Activated CD8-positive, alpha-beta T cell treated with anti-CD3 and anti-CD28 coated beads for 36 hours (primary cell): Measurements from ENCODE around the gene INPP4B. TPM values are rescaled to one million over a fixed set of nuclear protein-coding genes. Genes with fewer than 3 reads are reported as not detected.

Experiments
- ATAC-seq: fragments of 200-7000 bp; cut with Tn5 transposase; one replicate; pipeline ENCODE4 v1.10.0; 2021; ENCODE audit warnings: mild to moderate bottlenecking, moderate library complexity
- CTCF ChIA-PET: fragments of 350-600 bp; sonication (Branson Sonifier 250); formaldehyde crosslinking; loops from one replicate; lab custom pipeline; 2021; ENCODE audit warnings: antibody characterized with exemption; lab: Charles Lee
- POLR2A ChIA-PET: fragments of 350-600 bp; sonication (Branson Sonifier 250); formaldehyde crosslinking; loops from one replicate; lab custom pipeline; 2021; ENCODE audit warnings: antibody characterized with exemption; lab: Charles Lee
- DNase-seq: peaks from one replicate; pipeline ENCODE4 v3.0.0-alpha.2; 2020
- H3K27ac Mint-ChIP-seq: one replicate; pipeline ENCODE4 v1.8.0; 2021; ENCODE audit warnings: mild to moderate bottlenecking, mixed read lengths
- H3K27me3 Mint-ChIP-seq: one replicate; pipeline ENCODE4 v1.8.0; 2021; ENCODE audit warnings: mixed read lengths
- H3K36me3 Mint-ChIP-seq: one replicate; pipeline ENCODE4 v1.8.0; 2021; ENCODE audit warnings: low read depth, mixed read lengths
- H3K4me1 Mint-ChIP-seq: one replicate; pipeline ENCODE4 v1.8.0; 2021; ENCODE audit warnings: low read depth, mixed read lengths
- H3K4me3 Mint-ChIP-seq: one replicate; pipeline ENCODE4 v1.8.0; 2021; ENCODE audit warnings: mild to moderate bottlenecking, moderate library complexity, mixed read lengths
- H3K9me3 Mint-ChIP-seq: one replicate; pipeline ENCODE4 v1.8.0; 2021; ENCODE audit warnings: mixed read lengths
- intact Hi-C: fragments of 100-400 bp; cut with micrococcal nuclease; formaldehyde crosslinking; loops from one replicate; pipeline ENCODE4 v1.10.0; 2022
- total RNA-seq, 2 experiments: library from RNA; stranded (reverse); gene quantifications; one replicate each; pipeline ENCODE4 v1.2.3, GENCODE V29; 2021
- TF ChIP-seq, protein P1 (sequence below): fragments of 200-600 bp; IDR thresholded peaks from one replicate; pipeline ENCODE4 v1.8.0; 2022; ENCODE audit warnings: antibody characterized with exemption, mild to moderate bottlenecking

Gene INPP4B
- total RNA-seq, 2 experiments from 2014 or later = 46.1 to 46.9 TPM

DNA sequence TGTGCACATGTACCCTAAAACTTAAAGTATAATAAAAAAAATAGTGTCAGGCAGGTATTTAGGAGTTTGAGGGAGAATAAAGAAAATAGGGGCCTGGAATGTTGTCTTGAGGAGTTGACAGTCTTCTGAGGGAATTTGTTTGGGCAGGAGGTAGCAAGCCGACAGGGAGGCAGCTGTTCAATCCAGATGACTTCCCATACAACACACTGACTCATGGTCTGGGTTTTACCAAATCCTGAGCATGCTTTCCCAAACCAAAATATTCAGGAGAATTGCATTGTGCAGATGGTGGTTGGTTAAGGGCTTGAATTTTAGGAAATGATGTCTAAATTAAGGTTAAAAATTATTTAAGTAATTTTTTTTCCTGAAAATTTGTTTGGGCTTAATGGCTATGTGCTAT lies 430.0 kb downstream of the INPP4B start:
- CTCF ChIA-PET = interaction anchor here (1.0 to 3.7 kb wide), 7 partner anchors 10 to 65 kb away, joined by 3 to 51 read pairs (median 5); no protein-coding TSS in a partner anchor
- H3K4me1 Mint-ChIP-seq = peaks cover 62% of the 10 kb centered on the region
- peak overlapping the region; percentile 15 for H3K4me3 Mint-ChIP-seq

DNA sequence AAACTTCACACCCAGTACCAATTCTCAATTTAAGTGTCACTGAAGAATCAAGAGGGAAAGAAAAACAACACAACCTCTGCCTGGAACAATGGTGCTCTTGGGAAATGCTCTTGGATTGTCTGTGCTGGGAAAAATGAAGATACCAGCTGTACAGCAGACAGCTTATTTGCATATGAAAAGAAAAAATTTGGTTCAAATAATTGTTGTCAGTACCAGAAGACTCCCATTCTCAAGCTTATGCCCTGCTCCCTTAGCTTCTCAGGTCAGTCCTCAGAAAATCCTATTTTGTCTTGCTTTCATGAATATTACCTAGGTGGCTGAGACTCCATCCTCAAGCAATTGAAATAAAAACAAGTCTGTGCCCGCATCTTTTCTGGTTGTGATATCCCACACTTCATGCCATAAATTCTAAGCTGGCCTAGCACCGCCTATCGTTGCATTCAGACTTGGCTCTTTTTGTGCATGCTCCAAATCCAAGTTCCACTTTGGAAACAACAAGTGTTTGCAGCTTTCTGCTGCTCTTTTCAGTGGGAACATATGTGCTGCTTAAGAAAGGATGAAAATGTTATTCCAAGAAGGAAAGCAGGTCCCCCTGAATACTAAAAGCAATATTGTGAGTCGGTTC lies 431.6 kb downstream of the INPP4B start:
- Mint-ChIP-seq H3K9me3 (peaks cover 10% of the 10 kb centered on the region), H3K36me3 (peaks cover 17% of the 10 kb centered on the region), H3K27me3 (no peaks in the 10 kb centered on the region), H3K4me1 (peaks cover 67% of the 10 kb centered on the region), H3K4me3 (no peak overlapping the region), H3K27ac (peak overlapping the region; percentile 85)
- no peak for ATAC-seq
- CTCF ChIA-PET = interaction anchor here (0.9 to 1.4 kb wide), 3 partner anchors 60 to 432 kb away, joined by 3 read pairs; no protein-coding TSS in a partner anchor
- TF ChIP-seq, protein P1, sequence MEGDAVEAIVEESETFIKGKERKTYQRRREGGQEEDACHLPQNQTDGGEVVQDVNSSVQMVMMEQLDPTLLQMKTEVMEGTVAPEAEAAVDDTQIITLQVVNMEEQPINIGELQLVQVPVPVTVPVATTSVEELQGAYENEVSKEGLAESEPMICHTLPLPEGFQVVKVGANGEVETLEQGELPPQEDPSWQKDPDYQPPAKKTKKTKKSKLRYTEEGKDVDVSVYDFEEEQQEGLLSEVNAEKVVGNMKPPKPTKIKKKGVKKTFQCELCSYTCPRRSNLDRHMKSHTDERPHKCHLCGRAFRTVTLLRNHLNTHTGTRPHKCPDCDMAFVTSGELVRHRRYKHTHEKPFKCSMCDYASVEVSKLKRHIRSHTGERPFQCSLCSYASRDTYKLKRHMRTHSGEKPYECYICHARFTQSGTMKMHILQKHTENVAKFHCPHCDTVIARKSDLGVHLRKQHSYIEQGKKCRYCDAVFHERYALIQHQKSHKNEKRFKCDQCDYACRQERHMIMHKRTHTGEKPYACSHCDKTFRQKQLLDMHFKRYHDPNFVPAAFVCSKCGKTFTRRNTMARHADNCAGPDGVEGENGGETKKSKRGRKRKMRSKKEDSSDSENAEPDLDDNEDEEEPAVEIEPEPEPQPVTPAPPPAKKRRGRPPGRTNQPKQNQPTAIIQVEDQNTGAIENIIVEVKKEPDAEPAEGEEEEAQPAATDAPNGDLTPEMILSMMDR = no peak
- intact Hi-C loops = no loop called here
- POLR2A ChIA-PET = interaction anchor here (1.8 kb wide), 1 partner anchor 9 kb away, joined by 13 read pairs; no protein-coding TSS in a partner anchor
- DNase-seq = no peak

More for the DNA sequence above, 430.0 kb downstream of the INPP4B start:
- Mint-ChIP-seq H3K9me3 (peaks cover 10% of the 10 kb centered on the region), H3K27me3 (no peaks in the 10 kb centered on the region), H3K27ac (peak overlapping the region; percentile 98), H3K36me3 (peaks cover 15% of the 10 kb centered on the region)
- intact Hi-C loops = loop anchor here (1.0 kb wide), 1 partner anchor 9 kb away; no protein-coding TSS in a partner anchor
- no peak for DNase-seq
- no peak for ATAC-seq
- TF ChIP-seq, protein P1 = no peak
- POLR2A ChIA-PET = interaction anchor here (0.9 to 3.0 kb wide), 7 partner anchors 10 to 428 kb away, joined by 3 to 52 read pairs (median 4); no protein-coding TSS in a partner anchor

DNA sequence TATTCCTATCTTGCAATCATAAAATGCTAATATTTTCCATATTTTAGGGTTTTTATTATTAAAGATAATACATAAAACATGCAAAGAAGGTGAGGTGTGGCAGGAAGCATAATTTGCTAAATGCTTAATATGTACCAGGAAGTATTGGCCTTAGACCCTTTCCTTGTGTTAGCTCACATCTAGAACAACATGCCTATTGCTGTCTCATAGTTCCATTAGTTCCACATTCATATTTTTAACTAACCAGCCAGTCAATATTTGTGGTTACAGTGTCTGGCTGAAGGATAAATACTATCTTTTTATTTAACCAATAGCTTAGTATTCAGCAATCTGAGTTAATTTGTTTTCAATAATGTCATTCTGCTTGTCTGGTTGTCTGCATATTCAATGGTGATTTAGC lies 432.6 kb downstream of the INPP4B start:
- ChIA-PET CTCF (interaction anchor here (0.9 to 1.4 kb wide), 3 partner anchors 59 to 433 kb away, joined by 3 read pairs; no protein-coding TSS in a partner anchor), POLR2A (interaction anchor here (1.8 kb wide), 1 partner anchor 8 kb away, joined by 13 read pairs; no protein-coding TSS in a partner anchor)
- peaks cover 11% of the 10 kb centered on the region for H3K36me3 Mint-ChIP-seq
- peaks cover 5% of the 10 kb centered on the region for H3K9me3 Mint-ChIP-seq
- H3K4me1 Mint-ChIP-seq = peaks cover 64% of the 10 kb centered on the region
- no peak overlapping the region for H3K4me3 Mint-ChIP-seq
- no peak overlapping the region for H3K27ac Mint-ChIP-seq
- TF ChIP-seq, protein P1 = no peak
- intact Hi-C loops = no loop called here
- DNase-seq (no peak), ATAC-seq (no peak)
- no peaks in the 10 kb centered on the region for H3K27me3 Mint-ChIP-seq

DNA sequence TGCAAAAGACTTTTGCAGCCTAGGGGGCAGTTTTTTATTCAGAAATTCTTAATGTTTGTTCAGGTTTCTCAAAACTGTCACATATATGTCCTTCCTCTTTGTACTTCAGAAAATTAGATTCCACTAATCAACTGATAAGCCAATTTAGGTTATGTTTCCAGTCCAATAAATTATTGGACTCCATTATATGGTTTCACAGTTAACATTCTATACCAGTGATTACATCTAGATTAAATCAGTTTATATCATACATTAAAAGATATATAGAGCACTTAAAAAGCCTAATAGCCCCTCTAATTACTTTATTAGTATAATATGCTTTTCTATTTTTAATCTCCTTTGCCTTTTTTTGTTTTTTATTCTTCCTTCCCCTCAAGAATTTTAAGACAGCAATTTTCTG lies 434.1 kb downstream of the INPP4B start:
- ATAC-seq = no peak
- H3K9me3 Mint-ChIP-seq = peaks cover 5% of the 10 kb centered on the region
- H3K36me3 Mint-ChIP-seq = peaks cover 7% of the 10 kb centered on the region
- no peaks in the 10 kb centered on the region for H3K27me3 Mint-ChIP-seq
- POLR2A ChIA-PET = interaction anchor here (1.6 kb wide), 1 partner anchor 9 kb away, joined by 3 read pairs; no protein-coding TSS in a partner anchor
- no peak overlapping the region for H3K4me3 Mint-ChIP-seq
- TF ChIP-seq, protein P1 = no peak
- CTCF ChIA-PET = interaction anchor here (2.2 kb wide), 1 partner anchor 60 kb away, joined by 10 read pairs; no protein-coding TSS in a partner anchor
- peaks cover 66% of the 10 kb centered on the region for H3K4me1 Mint-ChIP-seq
- intact Hi-C loops = no loop called here
- DNase-seq = no peak
- no peak overlapping the region for H3K27ac Mint-ChIP-seq
